HG02759 (cell line): ENCODE data around the gene CATSPERE.
A peak's percentile ranks its signal among the peaks of the same experiment; 100 is the strongest.
"Not testable (repeated sequence)": the region's sequence is repeated elsewhere in the genome, so short reads cannot be mapped to it uniquely, and the experiment has no call there.

Experiments used
- ATAC-seq: cut with Tn5 transposase; IDR thresholded peaks from one replicate; pipeline ENCODE4 v1.9.1; 2021; ENCODE audit warnings: mild to moderate bottlenecking, moderate library complexity; ENCODE audit not compliant: unreplicated experiment

CATSPERE gene

DNA sequence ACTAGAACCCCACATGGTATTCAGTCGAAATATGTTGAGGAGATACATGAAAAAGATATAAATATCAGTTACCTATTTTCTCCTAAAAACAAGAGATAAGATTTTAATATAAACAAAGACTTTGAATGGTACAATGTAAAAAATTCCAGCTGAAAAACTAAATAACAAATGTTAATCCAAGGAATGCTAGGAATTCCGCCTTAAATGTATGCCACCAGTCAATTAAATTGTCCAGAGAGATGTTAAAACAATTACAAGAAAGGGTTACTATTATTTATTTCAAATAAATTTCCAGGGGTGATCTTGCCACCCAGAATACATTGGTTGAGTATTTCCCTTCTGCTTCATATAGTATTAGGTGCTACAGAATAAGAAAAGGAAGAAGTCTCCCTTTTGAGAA is 13.5 kb upstream of the CATSPERE start:
- no peak for ATAC-seq

DNA sequence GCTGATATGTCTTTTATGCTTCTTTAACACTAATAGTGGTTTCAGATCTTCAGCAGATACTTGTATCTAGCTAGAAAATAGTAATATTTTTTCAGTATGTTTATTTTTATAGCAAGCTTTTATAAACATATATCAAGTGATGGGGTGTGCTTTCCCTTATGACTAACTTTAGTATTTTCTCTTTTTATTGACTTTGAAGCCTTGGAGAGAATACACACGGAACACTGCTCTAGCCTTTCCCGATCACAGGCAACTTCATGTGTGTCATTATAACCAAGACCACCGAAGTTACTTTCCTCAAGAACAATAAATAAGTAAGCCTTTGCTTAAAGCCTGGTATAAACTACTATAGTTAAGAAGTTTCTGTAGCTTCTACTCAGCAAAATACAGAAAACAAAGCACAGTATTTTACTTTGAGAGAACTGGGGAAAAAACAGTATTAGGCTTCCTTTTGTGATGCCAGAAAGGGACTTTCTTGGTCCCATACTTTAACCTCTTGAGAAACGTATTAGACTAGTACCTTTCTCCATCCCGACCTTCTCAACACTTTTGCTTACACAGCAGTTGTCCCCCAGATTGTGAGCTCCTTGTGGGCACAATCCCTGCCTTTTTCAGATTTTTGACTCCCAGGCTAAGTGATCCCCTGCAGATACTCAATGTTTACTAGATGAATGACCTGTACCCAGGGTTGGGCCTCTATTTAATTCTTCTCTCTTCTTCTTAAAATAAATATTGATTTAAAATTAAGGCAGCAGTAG is 12.6 kb upstream of the CATSPERE start:
- ATAC-seq = no peak

- no peak for ATAC-seq
Observed at GRCh38 chr1:244449936-244450508, 11.1 kb upstream of the CATSPERE start.

DNA sequence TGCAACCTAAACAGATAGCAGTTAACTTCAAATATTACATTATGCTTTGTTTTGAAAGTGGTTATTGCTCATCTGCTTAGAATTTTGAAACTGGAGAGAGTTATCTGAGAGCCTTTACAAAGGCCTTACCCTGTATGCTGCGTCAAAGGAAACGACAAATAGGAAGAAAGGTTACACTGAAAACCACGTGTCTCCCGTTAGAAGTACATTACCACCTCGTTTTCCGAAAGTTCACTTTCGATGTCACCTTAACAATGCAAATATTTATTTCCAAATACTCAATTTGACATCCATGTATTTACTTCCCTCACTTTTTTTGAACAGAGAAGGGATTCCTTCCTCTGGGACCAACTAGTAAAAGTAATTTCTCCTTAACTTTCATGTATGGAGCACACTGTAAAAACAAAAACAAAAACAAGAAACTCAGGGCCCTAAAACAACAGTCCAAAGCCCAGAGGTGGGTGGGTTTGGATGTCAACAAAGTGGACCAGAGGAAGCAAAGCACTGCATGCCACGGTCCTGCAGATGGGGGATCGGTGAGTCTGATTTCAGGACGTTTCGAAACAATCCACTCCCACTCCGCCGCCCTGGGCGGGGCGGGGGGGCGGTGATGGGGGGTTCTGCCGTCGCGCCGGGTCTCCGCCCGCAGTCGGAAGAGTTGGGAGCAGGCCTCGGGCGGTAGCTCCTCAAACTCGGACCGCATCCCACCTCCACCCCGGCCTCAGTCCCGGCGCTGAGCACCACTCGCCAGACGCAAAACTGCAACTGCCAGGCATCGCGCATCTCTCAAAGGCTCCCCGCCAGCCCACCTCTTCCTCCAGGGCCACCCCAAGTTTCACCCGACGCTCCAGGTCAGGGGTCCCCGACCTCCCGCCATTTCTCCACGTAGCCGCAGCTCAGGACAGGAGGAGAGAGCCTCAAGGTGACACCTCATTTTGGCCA is 10.2 kb upstream of the CATSPERE start:
- peak; percentile 10 for ATAC-seq

DNA sequence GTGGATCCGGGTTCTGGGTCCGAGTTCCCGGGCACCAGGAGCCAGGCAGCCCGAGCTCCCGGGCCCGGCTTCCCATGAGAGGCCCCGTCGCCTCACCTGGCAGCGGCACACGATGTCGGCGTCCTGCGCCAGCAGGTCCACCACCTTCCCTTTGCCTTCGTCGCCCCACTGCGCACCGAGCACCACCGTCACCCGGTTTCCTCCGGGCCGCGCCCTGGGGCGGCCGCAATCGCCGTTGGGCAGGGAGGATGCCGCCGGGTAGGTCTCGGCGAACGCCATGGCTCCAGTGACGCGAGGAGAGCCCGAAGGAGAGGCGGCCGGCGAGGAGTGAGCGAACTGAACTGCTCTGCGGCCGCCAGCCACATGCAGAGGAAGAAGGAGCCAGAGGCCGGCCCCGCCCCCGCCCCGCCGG is 9.5 kb upstream of the CATSPERE start, which contains the start of gene ADSS2:
ADSS2 (minus strand) TSS at position 371 of the 412 bp plus-strand sequence; CDS start at position 279, 92 bp downstream.
- no peak for ATAC-seq

DNA sequence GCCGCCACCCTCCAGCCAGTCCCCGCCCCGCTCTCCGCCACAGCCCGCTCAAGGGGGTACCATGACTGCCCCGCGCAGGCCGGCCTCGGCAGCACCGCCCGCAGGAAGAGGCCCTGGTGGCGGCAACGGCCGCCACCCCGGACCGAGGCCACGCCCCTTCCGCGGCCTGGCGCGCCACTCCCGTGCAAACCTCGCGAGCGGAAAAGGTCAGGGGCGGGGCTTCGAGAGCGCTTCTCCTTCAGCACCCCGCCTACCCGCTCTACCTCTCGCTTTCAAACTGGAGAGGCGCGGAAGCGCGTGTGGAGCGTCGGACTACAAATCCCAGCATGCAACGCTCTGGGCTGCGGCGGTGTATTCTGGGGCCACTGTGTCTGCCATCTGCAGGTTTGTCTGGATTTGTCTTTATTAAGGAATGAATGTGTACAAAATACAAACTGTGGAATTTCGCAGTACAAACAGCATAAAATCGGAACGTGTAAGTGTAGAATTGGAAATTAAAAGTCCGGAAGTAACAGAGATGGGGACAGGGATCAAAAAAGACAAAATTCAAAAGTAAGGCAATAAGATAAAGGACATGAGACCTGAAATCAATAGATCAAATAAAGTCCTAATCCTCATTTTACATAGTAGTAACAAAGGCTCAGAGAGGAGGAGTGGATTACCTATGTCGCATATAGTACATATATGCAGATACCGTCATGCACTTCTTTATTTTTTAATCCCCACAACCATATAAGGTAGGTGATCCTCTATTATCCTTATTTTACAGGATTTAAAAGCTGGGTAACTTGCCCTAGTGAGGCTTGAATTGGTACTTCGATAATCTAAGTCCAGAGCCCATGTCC is 8.9 kb upstream of the CATSPERE start:
- ATAC-seq = peak; percentile 96

DNA sequence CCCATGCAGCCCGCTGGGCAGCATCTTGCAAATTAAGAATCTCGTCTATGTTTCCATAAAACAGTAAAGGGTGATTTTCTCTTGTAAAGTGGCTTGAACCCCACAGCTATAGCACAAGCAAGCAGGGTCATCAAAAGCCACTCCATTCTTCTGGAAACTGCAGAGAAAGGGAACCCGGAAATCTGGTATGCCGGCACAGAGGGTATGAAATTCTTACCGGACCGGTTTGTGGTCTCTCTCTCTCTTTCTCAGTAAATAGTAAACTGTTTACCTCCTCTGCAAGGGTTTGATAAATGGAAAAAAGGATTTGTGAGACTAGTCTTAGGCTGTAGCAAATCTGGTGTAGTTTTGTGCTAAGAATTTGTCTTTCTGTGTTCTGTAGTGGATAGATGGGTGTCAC is 6.7 kb upstream of the CATSPERE start:
- ATAC-seq = no peak

GRCh38 chr1:244456586-244456985 is 4.5 kb upstream of the CATSPERE start:
- ATAC-seq = no peak

DNA sequence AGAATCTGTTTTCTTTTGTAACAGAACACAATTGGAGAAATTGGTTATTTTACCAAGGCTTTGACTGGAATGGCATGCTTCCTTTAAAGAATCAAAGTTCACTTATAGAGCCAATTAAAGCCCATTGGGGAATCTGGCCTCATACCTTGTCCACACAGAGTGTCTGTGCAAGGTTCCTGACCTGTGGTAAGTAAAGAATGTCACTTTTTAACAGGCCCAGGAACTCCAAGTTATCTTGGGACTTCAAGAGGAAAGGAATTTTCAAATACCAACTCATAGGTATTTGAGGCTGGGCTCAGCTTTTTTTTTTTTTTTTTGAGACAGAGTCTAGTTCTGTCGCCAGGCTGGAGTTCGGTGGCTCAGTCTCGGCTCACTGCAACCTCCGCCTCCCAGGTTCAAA is 2.3 kb upstream of the CATSPERE start:
- ATAC-seq = no peak

GRCh38 chr1:244460197-244460596 is 876 bp upstream of the CATSPERE start:
- no peak for ATAC-seq

DNA sequence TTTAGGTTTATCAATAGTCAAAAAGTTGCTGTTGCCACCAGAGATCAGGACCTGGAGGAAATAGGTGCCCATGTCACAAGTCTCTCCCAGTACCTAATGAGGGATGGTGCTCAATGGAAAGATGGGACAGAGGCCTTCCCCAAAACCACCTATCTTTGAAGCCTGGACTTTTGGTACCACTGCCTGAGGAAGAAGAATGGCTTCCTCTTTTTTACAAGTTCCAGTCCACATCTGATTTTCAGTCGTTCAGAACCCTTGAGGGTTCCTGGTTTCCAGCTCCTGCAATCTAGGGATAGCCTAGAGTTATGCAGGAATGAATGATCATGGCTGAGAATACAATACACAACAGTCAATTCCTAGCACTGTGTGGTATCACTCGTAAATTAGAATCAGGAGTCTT is 5.7 kb downstream of the CATSPERE start:
- no peak for ATAC-seq

GRCh38 chr1:244473059-244473605 is 12.1 kb downstream of the CATSPERE start:
- ATAC-seq = no peak

- ATAC-seq = not testable (repeated sequence)
Observed at GRCh38 chr1:244484971-244485370, 23.9 kb downstream of the CATSPERE start.

- ATAC-seq = no peak
Observed at GRCh38 chr1:244494653-244495052, 33.6 kb downstream of the CATSPERE start.

DNA sequence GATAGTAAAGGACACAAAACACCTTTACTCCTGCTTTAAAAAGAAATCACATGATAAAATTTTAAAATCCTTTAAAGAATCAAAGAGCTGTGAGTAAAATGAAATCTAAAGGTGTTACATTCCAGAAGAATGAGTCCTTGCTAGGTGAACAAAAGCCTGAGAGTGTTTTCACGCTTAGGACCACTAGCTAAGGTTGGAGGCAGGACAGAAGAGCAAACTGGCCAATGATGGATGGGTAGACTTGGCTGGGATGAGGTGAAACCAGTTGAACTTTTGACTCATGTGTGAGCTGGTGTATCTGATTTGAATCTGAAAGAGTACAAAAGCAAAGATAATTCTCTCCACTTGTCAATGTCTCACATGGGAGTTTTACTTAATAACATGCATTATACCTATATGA is 35.1 kb downstream of the CATSPERE start:
- ATAC-seq = no peak

DNA sequence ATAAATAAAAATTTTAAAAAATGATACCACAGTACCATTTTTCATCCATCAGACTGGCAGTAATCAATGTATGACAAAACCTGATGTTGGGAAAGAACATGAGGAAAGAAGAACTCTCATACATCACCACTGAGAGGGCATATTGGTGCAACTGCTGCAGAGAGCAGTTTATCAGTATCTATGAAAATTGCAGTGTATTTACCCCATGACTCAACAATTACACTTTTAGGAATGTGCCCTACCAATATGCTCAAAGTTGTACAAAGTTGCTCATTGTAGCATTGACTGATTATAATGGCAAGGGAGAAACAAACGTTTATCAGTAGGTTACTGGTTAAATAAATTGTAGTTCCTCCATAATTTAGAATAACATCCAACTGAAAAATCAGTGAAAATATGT is 36.7 kb downstream of the CATSPERE start:
- ATAC-seq = no peak

- ATAC-seq = not testable (repeated sequence)
Observed at GRCh38 chr1:244499484-244499883, 38.4 kb downstream of the CATSPERE start.

DNA sequence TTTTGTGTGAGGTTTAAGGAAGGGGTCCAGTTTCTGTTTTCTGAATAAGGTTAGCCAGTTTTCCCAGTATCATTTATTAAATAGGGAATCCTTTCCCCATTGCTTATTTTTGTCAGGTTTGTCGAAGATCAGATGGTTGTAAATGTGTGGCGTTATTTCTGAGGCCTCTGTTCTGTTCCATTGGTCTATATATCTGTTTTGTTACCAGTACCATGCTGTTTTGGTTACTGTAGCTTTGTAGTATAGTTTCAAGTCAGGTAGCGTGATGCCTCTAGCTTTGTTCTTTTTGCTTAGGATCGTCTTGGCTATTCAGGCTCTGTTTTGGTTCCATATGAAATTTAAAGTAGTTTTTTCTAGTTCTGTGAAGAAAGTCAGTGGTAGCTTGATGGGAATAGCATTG is 39.4 kb downstream of the CATSPERE start:
- ATAC-seq = not testable (repeated sequence)

DNA sequence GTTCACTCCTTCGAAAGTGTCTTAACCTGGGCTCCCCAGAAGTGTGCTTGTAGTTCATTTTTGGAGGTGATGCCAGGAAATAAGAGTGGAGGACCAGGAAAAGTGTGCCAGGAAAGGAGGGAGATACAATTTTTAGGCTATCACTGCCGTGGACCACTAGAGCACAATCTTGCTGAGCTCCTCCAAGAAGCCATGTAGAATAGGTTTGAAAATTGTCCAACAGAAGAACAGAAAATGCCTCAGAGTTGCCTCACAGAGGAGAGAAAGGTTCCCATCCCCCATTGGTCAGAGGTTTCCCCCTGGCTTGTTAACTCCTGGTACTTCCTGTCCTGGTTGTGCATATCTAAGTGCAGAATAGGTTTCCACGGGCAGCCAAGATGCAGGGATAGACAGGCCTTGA is 41.6 kb downstream of the CATSPERE start:
- no peak for ATAC-seq

GRCh38 chr1:244513493-244513892 is 52.4 kb downstream of the CATSPERE start:
- ATAC-seq = no peak
